Effector CD8-positive, alpha-beta T cell (primary cell): ENCODE results near the gene PAK6.
A peak's percentile ranks its signal among the peaks of the same experiment; 100 is the strongest.

Experiments used
- DNase-seq: peaks from one replicate; lab custom pipeline; 2025; lab: John Stamatoyannopoulos, UW
- total RNA-seq, 4 experiments: gene quantifications; one replicate each; lab custom pipeline; 2026; lab: John Stamatoyannopoulos, UW

Gene PAK6
- 0.88 to 4.5 (median 3.7) reads per million in 4 experiments for total RNA-seq

- no peak for DNase-seq
These were observed at the start of gene PAK6 for GRCh38 chr15:40238532-40239403. TSS of gene PAK6 (plus strand) at chr15:40239063. CDS start at chr15:40264786, 25,723 bp downstream.

- no peak for DNase-seq
These were observed 48.3 kb upstream of the PAK6 start for GRCh38 chr15:40190591-40190990.

GRCh38 chr15:40192942-40193341 lies 45.9 kb upstream of the PAK6 start:
- no peak for DNase-seq

- no peak for DNase-seq
These were observed 41.4 kb upstream of the PAK6 start for GRCh38 chr15:40197434-40197833.

GRCh38 chr15:40198355-40199085 lies 40.3 kb upstream of the PAK6 start:
- DNase-seq: no peak

GRCh38 chr15:40204100-40204499 lies 34.8 kb upstream of the PAK6 start:
- no peak for DNase-seq

GRCh38 chr15:40217166-40217824 lies 21.6 kb upstream of the PAK6 start:
- DNase-seq: peak; percentile 2

- no peak for DNase-seq
These were observed 19.1 kb upstream of the PAK6 start for GRCh38 chr15:40219801-40220200.

GRCh38 chr15:40222131-40222530 lies 16.7 kb upstream of the PAK6 start:
- no peak for DNase-seq

GRCh38 chr15:40226736-40227135 lies 12.1 kb upstream of the PAK6 start:
- no peak for DNase-seq

- DNase-seq: no peak
These were observed 9.5 kb upstream of the PAK6 start for GRCh38 chr15:40229316-40229715.

- DNase-seq: no peak
These were observed 8.9 kb upstream of the PAK6 start for GRCh38 chr15:40229956-40230355.

- DNase-seq: no peak
These were observed 6.2 kb upstream of the PAK6 start for GRCh38 chr15:40232625-40233070.

GRCh38 chr15:40233727-40234577 lies 4.9 kb upstream of the PAK6 start:
- no peak for DNase-seq

- DNase-seq: no peak
These were observed 4.1 kb upstream of the PAK6 start for GRCh38 chr15:40234783-40235182.

GRCh38 chr15:40235201-40235885 lies 3.5 kb upstream of the PAK6 start:
- DNase-seq: no peak

GRCh38 chr15:40239404-40239692 lies 485 bp downstream of the PAK6 start:
- no peak for DNase-seq

- DNase-seq: no peak
These were observed 1.1 kb downstream of the PAK6 start for GRCh38 chr15:40239693-40240618.

- no peak for DNase-seq
These were observed 1.9 kb downstream of the PAK6 start for GRCh38 chr15:40240619-40241221.
